Measurements from ENCODE around the gene NBAS. TPM values are rescaled to one million over a fixed set of nuclear protein-coding genes. Genes with fewer than 3 reads are reported as not detected.

Gene NBAS
- total and polyA plus RNA-seq, 5 experiments from 2014 or later, result 19.0 to 35.0 (median 20.6) TPM

GRCh38 chr2:15599994-15600393 is 38.9 kb upstream of the NBAS start:
- DNase-seq (no peak), ATAC-seq (no peak)
- Mint-ChIP-seq H3K27me3 (no peaks in the 10 kb centered on the region), H3K4me1 (peaks cover 5 to 18% (median 10%) of the 10 kb centered on the region in 4 donors), H3K27ac (no peak overlapping the region), H3K9me3 (no peaks in the 10 kb centered on the region), H3K4me3 (no peak overlapping the region), H3K36me3 (peaks cover 6 to 90% (median 26%) of the 10 kb centered on the region in 3 donors)
- POLR2A ChIA-PET, result no interaction called here

GRCh38 chr2:15596968-15597367 is 35.8 kb upstream of the NBAS start:
- Mint-ChIP-seq H3K36me3 (peaks cover 6 to 65% (median 20%) of the 10 kb centered on the region in 3 donors), H3K4me1 (peaks cover 12 to 37% (median 32%) of the 10 kb centered on the region in 4 donors), H3K27me3 (no peaks in the 10 kb centered on the region), H3K9me3 (no peaks in the 10 kb centered on the region), H3K27ac (no peak overlapping the region), H3K4me3 (no peak overlapping the region)
- no peak for DNase-seq
- ATAC-seq, result no peak
- POLR2A ChIA-PET, result no interaction called here

GRCh38 chr2:15596350-15596749 is 35.2 kb upstream of the NBAS start:
- peak overlapping the region in 4 of 10 donors; percentile 5 to 77 (median 60) for H3K27ac Mint-ChIP-seq
- H3K4me3 Mint-ChIP-seq, result no peak overlapping the region
- no peaks in the 10 kb centered on the region for H3K9me3 Mint-ChIP-seq
- H3K27me3 Mint-ChIP-seq, result no peaks in the 10 kb centered on the region
- POLR2A ChIA-PET, result no interaction called here
- ATAC-seq, result no peak
- no peak for DNase-seq
- peaks cover 16 to 42% (median 35%) of the 10 kb centered on the region in 4 donors for H3K4me1 Mint-ChIP-seq
- peaks cover 6 to 58% (median 17%) of the 10 kb centered on the region in 3 donors for H3K36me3 Mint-ChIP-seq

DNA sequence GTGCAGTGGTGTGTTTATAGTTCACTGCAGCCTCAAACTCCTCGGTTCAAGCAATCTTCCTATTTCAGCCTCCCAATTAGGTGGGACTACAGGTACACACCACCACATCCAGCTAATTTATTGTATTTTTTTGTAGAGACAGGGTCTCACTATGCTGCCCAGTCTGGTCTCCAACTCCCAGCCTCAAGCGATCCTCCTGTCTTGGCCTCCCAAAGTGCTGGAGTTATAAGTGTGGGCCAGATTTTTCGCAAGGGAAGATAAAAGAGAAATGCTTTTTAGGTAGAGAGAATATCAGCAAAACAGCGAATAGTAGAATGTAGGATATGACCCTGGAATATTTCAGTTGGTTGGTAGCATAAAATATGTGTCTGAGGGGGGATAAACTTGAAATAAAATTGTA is 34.8 kb upstream of the NBAS start:
- no peak overlapping the region for H3K4me3 Mint-ChIP-seq
- ATAC-seq (no peak), DNase-seq (no peak)
- peak overlapping the region in 3 of 10 donors; percentile 21 to 77 (median 67) for H3K27ac Mint-ChIP-seq
- no peaks in the 10 kb centered on the region for H3K9me3 Mint-ChIP-seq
- peaks cover 20 to 46% (median 39%) of the 10 kb centered on the region in 4 donors for H3K4me1 Mint-ChIP-seq
- H3K36me3 Mint-ChIP-seq, result peaks cover 6 to 54% (median 17%) of the 10 kb centered on the region in 3 donors
- POLR2A ChIA-PET, result no interaction called here
- H3K27me3 Mint-ChIP-seq, result no peaks in the 10 kb centered on the region

DNA sequence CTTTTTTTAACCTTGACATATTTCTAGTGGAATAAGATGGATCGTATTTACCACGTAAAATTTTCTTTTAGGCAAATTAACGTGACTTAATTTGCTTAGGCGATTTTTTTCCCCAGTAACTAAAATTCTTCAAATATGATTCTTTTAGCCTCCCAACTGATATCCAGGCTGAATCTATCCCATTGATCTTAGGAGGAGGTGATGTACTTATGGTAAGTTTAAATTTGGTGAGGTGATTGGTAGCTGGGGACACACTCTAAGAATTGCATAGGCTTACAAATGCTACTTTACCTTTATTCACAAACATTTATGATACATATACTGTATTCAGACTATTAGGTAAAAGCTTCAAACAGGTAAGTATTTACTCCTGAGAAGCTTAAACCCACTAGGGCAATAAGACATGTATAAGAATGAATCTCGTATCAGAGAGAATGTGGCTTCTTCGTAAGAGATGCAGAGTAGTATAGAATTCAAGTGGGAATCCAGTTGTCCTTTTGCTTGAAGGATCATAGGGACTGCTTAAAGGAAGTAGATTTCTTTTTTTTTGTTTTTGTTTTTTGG is 34.3 kb upstream of the NBAS start:
- ATAC-seq (no peak), DNase-seq (no peak)
- H3K27me3 Mint-ChIP-seq, result no peaks in the 10 kb centered on the region
- H3K9me3 Mint-ChIP-seq, result no peaks in the 10 kb centered on the region
- peaks cover 6 to 49% (median 17%) of the 10 kb centered on the region in 3 donors for H3K36me3 Mint-ChIP-seq
- POLR2A ChIA-PET, result no interaction called here
- peaks cover 18 to 48% (median 41%) of the 10 kb centered on the region in 4 donors for H3K4me1 Mint-ChIP-seq
- H3K4me3 Mint-ChIP-seq, result no peak overlapping the region
- H3K27ac Mint-ChIP-seq, result peak overlapping the region in 2 of 10 donors; percentile 67 to 77

- no peak for DNase-seq
- H3K4me1 Mint-ChIP-seq, result peaks cover 16 to 48% (median 44%) of the 10 kb centered on the region in 4 donors
- peaks cover 6 to 42% (median 17%) of the 10 kb centered on the region in 3 donors for H3K36me3 Mint-ChIP-seq
- no peak for ATAC-seq
- peak overlapping the region in 2 of 10 donors; percentile 48 to 50 for H3K4me3 Mint-ChIP-seq
- POLR2A ChIA-PET, result interaction anchor here (0.7 kb wide), 1 partner anchor 23 kb away, joined by 3 read pairs; no protein-coding TSS in a partner anchor
- no peaks in the 10 kb centered on the region for H3K27me3 Mint-ChIP-seq
- H3K27ac Mint-ChIP-seq, result peak overlapping the region in 7 of 10 donors; percentile 6 to 75 (median 35)
- no peaks in the 10 kb centered on the region for H3K9me3 Mint-ChIP-seq
These were observed 33.4 kb upstream of the NBAS start for GRCh38 chr2:15594291-15595256.

DNA sequence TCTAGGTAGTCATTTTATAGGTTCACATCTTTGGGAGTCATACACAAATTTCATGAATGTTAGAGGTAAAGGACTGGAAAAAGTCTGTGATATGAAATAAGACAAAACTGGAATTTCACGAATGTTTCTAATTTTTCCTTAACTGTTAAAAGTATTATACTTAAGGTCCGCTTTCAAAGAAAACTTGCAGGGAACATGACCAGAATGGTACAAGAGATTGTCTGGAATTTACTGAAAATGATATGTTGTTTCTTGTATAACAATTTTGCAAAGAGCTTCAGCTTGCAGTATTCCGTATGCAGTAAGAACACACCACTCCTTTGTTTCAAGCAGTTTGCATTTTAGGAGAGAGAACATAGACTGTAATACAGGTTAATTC is 32.2 kb upstream of the NBAS start:
- Mint-ChIP-seq H3K27ac (peak overlapping the region; percentile 57 to 97 (median 94)), H3K9me3 (no peaks in the 10 kb centered on the region), H3K4me1 (peaks cover 16 to 48% (median 44%) of the 10 kb centered on the region in 4 donors), H3K4me3 (peak overlapping the region; percentile 82 to 98 (median 94)), H3K27me3 (no peaks in the 10 kb centered on the region), H3K36me3 (peaks cover 6 to 32% (median 14%) of the 10 kb centered on the region in 3 donors)
- DNase-seq, result no peak
- no peak for ATAC-seq
- POLR2A ChIA-PET, result interaction anchor here (1.1 kb wide), 1 partner anchor 9 kb away, joined by 3 read pairs; no protein-coding TSS in a partner anchor

GRCh38 chr2:15591692-15592463 is 30.7 kb upstream of the NBAS start, which contains the start of gene DDX1:
Gene DDX1, plus strand, starts transcription at chr2:15591868. Its CDS starts 66 bp downstream, at chr2:15591934.
- Mint-ChIP-seq H3K4me1 (peaks cover 16 to 48% (median 44%) of the 10 kb centered on the region in 4 donors), H3K9me3 (no peaks in the 10 kb centered on the region), H3K36me3 (peaks cover 6 to 22% (median 13%) of the 10 kb centered on the region in 3 donors), H3K4me3 (peak within 1 kb of the TSS; percentile 90 to 98 (median 94)), H3K27ac (peak within 1 kb of the TSS; percentile 94 to 97 (median 96)), H3K27me3 (no peaks in the 10 kb centered on the region)
- ATAC-seq (peak; percentile 95 to 96), DNase-seq (peak; percentile 72 to 89 (median 82))
- POLR2A ChIA-PET, result interaction anchor here (0.8 to 2.1 kb wide), 4 partner anchors 10 to 30 kb away, joined by 3 to 13 read pairs (median 3); partner anchors contain the start of gene NBAS

DNA sequence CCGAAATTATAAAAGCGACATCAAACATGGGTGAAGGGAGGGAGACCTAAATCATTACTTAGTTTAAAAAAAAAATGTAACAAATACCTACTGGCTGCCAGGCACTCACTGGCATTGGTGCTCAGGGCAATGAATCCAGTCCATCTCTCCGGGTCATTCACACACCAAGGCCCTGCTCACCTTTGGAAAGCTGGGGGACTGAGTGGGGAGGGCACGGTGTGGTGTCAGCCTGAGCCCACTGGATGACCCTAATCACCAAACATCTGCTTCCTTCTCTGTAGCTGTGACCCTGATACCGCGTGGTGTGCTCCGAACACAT is 30.2 kb upstream of the NBAS start:
- Mint-ChIP-seq H3K4me3 (peak overlapping the region; percentile 90 to 98 (median 94)), H3K4me1 (peaks cover 16 to 46% (median 43%) of the 10 kb centered on the region in 4 donors), H3K36me3 (peaks cover 4 to 17% (median 13%) of the 10 kb centered on the region in 3 donors), H3K27me3 (no peaks in the 10 kb centered on the region), H3K27ac (peak overlapping the region; percentile 94 to 97 (median 96)), H3K9me3 (no peaks in the 10 kb centered on the region)
- POLR2A ChIA-PET, result interaction anchor here (0.8 to 2.1 kb wide), 2 partner anchors 26 to 30 kb away, joined by 3 to 13 read pairs; partner anchors contain the start of gene NBAS
- DNase-seq (no peak), ATAC-seq (no peak)

DNA sequence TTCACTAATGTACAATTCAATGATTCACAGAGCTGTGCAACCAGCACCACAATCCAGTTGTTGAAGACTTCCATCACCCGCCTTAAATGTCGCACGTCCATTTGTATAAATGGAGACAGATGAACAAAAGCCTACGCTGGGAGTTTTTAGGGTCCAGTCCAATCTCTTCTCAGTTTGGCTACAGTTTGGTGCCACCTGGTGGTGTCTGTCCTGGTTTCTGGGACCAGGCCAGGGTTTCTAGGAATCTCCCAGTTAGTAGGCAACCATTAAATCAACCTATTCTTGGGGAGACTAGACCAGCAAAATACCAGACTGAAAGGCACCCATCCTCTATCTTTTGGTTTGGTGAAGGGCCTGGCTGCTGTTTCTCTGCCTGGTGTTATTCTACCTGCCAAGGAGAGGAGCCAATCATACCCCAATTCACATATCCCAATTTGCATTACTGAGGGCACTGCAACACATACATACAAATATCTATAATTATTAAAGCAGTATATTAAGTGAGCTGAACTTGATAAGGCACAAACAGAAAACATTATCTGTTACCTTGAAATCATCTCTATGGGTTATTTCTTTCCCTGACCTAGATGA is 27.3 kb upstream of the NBAS start:
- Mint-ChIP-seq H3K9me3 (no peaks in the 10 kb centered on the region), H3K4me3 (peak overlapping the region in 1 of 10 donors; percentile 31), H3K36me3 (no peaks in the 10 kb centered on the region), H3K27ac (no peak overlapping the region), H3K27me3 (peaks cover 0 to under 1% (median 0%) of the 10 kb centered on the region in 5 donors), H3K4me1 (peaks cover 11 to 26% (median 22%) of the 10 kb centered on the region in 4 donors)
- DNase-seq, result peak in 1 of 10 donors; percentile 8
- ATAC-seq, result no peak
- POLR2A ChIA-PET, result interaction anchor here (2.2 kb wide), 1 partner anchor 27 kb away, joined by 8 read pairs; the partner anchor contains the start of gene NBAS

GRCh38 chr2:15584767-15585469 is 23.8 kb upstream of the NBAS start:
- Mint-ChIP-seq H3K4me3 (no peak overlapping the region), H3K27me3 (peaks cover 0 to 4% (median 0%) of the 10 kb centered on the region in 5 donors), H3K4me1 (no peaks in the 10 kb centered on the region), H3K9me3 (no peaks in the 10 kb centered on the region), H3K36me3 (no peaks in the 10 kb centered on the region), H3K27ac (no peak overlapping the region)
- no peak for ATAC-seq
- POLR2A ChIA-PET, result no interaction called here
- no peak for DNase-seq
